Stimulated activated naive CD8-positive, alpha-beta T cell treated with anti-CD3 and anti-CD28 coated beads, Interleukin-15, Interleukin-2, amounts not matched to agents 100 U/mL and 50 U/mL, for 24 hours (primary cell): Measurements from ENCODE around the gene HS3ST3B1.

ENCODE experiments used
- ATAC-seq: fragments of 150-1000 bp; cut with Tn5 transposase; one replicate; pipeline ENCODE4 v1.10.0; 2021
- DNase-seq: peaks from one replicate; pipeline ENCODE4 v3.0.0; 2021

The HS3ST3B1 gene

GRCh38 chr17:14321476-14321949 lies 20.6 kb downstream of the HS3ST3B1 start:
- ATAC-seq (no peak), DNase-seq (no peak)

GRCh38 chr17:14321980-14322776 lies 21.3 kb downstream of the HS3ST3B1 start:
- no peak for DNase-seq
- peak; percentile 47 for ATAC-seq

- DNase-seq (no peak), ATAC-seq (no peak)
These were observed 22.7 kb downstream of the HS3ST3B1 start for GRCh38 chr17:14323522-14323981.

- ATAC-seq (no peak), DNase-seq (no peak)
These were observed 24.8 kb downstream of the HS3ST3B1 start for GRCh38 chr17:14325618-14326167.

GRCh38 chr17:14329900-14330491 lies 29.1 kb downstream of the HS3ST3B1 start:
- DNase-seq (no peak), ATAC-seq (no peak)

- no peak for ATAC-seq
- DNase-seq: no peak
These were observed 29.6 kb downstream of the HS3ST3B1 start for GRCh38 chr17:14330492-14330962.

- no peak for ATAC-seq
- no peak for DNase-seq
These were observed 30.5 kb downstream of the HS3ST3B1 start for GRCh38 chr17:14331225-14331981.

GRCh38 chr17:14331982-14332298 lies 31.1 kb downstream of the HS3ST3B1 start:
- ATAC-seq: no peak
- no peak for DNase-seq

GRCh38 chr17:14332331-14332730 lies 31.4 kb downstream of the HS3ST3B1 start:
- no peak for DNase-seq
- no peak for ATAC-seq

- ATAC-seq: no peak
These were observed 32.6 kb downstream of the HS3ST3B1 start for GRCh38 chr17:14333506-14333905.

GRCh38 chr17:14334276-14334840 lies 33.5 kb downstream of the HS3ST3B1 start:
- DNase-seq (no peak), ATAC-seq (no peak)

More at GRCh38 chr17:14333506-14333905, 32.6 kb downstream of the HS3ST3B1 start:
- DNase-seq: no peak

GRCh38 chr17:14334919-14335318 lies 34.0 kb downstream of the HS3ST3B1 start:
- DNase-seq: no peak
- no peak for ATAC-seq

- DNase-seq (no peak), ATAC-seq (no peak)
These were observed 35.5 kb downstream of the HS3ST3B1 start for GRCh38 chr17:14336418-14336817.

GRCh38 chr17:14337596-14338079 lies 36.8 kb downstream of the HS3ST3B1 start:
- DNase-seq (peak; percentile 74), ATAC-seq (peak; percentile 94)

- ATAC-seq (no peak), DNase-seq (no peak)
These were observed 40.2 kb downstream of the HS3ST3B1 start for GRCh38 chr17:14340857-14341754.

- ATAC-seq (no peak), DNase-seq (no peak)
These were observed 41.0 kb downstream of the HS3ST3B1 start for GRCh38 chr17:14341866-14342265.

GRCh38 chr17:14346801-14347200 lies 45.9 kb downstream of the HS3ST3B1 start:
- no peak for DNase-seq
- ATAC-seq: no peak

GRCh38 chr17:14351493-14351892 lies 50.6 kb downstream of the HS3ST3B1 start:
- ATAC-seq: peak; percentile 93
- DNase-seq: no peak

- no peak for DNase-seq
These were observed 51.3 kb downstream of the HS3ST3B1 start for GRCh38 chr17:14352136-14352535.

GRCh38 chr17:14353861-14354474 lies 53.1 kb downstream of the HS3ST3B1 start:
- ATAC-seq (no peak), DNase-seq (no peak)

More at GRCh38 chr17:14352136-14352535, 51.3 kb downstream of the HS3ST3B1 start:
- no peak for ATAC-seq
